Posterior vena cava (tissue), 2 donors: Measurements from ENCODE around the gene BRS3. TPM values are rescaled to one million over a fixed set of nuclear protein-coding genes. Genes with fewer than 3 reads are reported as not detected.

Experiments used
- DNase-seq: peaks from one replicate; pipeline ENCODE4 v3.0.0-alpha.2; 2020; ENCODE audit warnings: low spot score
- intact Hi-C, 2 donors: fragments of 100-400 bp; cut with DNase I; formaldehyde crosslinking; loops; one replicate each; pipeline versions ENCODE4 v1.14.1 to v1.14.2; 2022 to 2023
- total RNA-seq, 2 donors: library from RNA; stranded (reverse); fragmentation: NEBNext Ultra II Directional; extraction: Animal tissue kit (Norgen Biotek cat#: 25700); gene quantifications; one replicate each; pipeline ENCODE4 v1.2.1, GENCODE V29; 2021
- donor health status: DM: yes; HTN: yes; CAD: no.
- donor health status: DM: yes; HTN: yes; CAD: no.

The BRS3 gene
- total RNA-seq, 2 donors from 2014 or later, result not detected

- DNase-seq, result no peak
- intact Hi-C loops, result no loop called here
These were observed 959 bp downstream of the BRS3 start for GRCh38 chrX:136488706-136489105.

DNA sequence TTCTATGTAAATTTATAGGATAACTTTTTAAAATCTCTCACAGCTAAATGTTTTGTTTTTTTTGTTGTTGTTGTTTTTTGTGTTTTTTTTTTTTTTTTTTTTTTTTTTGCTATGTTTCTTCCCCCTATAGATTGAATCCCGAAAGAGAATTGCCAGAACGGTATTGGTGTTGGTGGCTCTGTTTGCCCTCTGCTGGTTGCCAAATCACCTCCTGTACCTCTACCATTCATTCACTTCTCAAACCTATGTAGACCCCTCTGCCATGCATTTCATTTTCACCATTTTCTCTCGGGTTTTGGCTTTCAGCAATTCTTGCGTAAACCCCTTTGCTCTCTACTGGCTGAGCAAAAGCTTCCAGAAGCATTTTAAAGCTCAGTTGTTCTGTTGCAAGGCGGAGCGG lies 4.1 kb downstream of the BRS3 start:
- intact Hi-C loops, result no loop called here
- no peak for DNase-seq

GRCh38 chrX:136493011-136493410 lies 5.3 kb downstream of the BRS3 start:
- intact Hi-C loops, result no loop called here

DNA sequence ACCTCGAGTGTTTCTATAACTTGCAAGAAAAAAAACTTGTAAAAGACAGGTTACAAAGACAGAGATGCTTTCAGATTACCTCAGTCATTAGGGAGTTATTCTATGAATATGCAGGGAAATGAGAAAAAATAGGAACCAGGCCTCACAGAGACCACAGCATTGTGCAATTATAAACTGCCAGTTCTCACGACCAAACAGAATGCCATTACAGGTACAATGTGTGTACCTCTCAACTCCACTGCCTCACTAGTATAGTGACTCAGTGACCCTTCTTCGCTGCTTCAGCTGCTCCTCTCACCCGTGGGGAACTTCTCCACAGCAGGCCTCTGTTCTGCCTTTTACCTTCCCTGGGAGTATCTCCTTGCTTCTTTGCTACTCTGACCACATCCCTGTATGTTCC lies 7.3 kb downstream of the BRS3 start:
- intact Hi-C loops, result no loop called here
- DNase-seq, result no peak

More at GRCh38 chrX:136493011-136493410, 5.3 kb downstream of the BRS3 start:
- no peak for DNase-seq

DNA sequence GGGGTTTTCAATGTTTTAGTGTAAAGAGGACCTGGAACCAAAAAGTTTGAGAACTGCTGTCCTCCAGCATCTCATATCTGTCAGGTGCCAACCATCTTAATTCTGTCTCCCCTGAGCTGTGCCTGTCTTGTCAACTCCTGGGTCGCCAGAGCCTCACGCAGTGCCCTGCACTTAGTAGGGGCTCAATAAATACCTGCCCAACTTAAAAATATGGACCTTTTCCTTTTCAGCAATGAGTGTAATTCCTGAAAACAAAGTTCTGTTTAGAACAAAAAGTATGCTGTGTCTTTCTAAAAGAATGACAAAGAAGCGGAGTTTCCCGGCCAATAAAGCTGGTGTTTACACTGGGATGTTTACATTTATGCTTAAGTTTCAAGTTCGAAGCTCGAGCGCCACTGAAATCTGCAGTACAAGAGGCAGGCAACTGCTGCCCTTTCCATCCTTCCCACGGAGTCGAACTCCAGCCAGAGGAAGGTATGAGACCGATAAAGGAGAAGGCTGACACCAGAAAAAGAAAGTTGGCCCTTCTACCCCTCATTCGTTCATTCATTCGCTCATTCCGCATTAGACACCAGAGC lies 8.5 kb downstream of the BRS3 start:
- intact Hi-C loops, result no loop called here
- DNase-seq, result no peak

GRCh38 chrX:136496764-136497555 lies 9.2 kb downstream of the BRS3 start:
- peak; percentile 95 for DNase-seq
- intact Hi-C loops, result no loop called here

- peak; percentile 80 for DNase-seq
- intact Hi-C loops, result no loop called here
These were observed 9.9 kb downstream of the BRS3 start, which contains the start of gene HTATSF1 for GRCh38 chrX:136497556-136498052. TSS of gene HTATSF1 (plus strand) at chrX:136497592. CDS start at chrX:136497685, 93 bp downstream.

- intact Hi-C loops, result no loop called here
- DNase-seq, result no peak
These were observed 31.3 kb downstream of the BRS3 start for GRCh38 chrX:136519069-136519468.

GRCh38 chrX:136523770-136524169 lies 36.0 kb downstream of the BRS3 start:
- intact Hi-C loops, result no loop called here
- no peak for DNase-seq

DNA sequence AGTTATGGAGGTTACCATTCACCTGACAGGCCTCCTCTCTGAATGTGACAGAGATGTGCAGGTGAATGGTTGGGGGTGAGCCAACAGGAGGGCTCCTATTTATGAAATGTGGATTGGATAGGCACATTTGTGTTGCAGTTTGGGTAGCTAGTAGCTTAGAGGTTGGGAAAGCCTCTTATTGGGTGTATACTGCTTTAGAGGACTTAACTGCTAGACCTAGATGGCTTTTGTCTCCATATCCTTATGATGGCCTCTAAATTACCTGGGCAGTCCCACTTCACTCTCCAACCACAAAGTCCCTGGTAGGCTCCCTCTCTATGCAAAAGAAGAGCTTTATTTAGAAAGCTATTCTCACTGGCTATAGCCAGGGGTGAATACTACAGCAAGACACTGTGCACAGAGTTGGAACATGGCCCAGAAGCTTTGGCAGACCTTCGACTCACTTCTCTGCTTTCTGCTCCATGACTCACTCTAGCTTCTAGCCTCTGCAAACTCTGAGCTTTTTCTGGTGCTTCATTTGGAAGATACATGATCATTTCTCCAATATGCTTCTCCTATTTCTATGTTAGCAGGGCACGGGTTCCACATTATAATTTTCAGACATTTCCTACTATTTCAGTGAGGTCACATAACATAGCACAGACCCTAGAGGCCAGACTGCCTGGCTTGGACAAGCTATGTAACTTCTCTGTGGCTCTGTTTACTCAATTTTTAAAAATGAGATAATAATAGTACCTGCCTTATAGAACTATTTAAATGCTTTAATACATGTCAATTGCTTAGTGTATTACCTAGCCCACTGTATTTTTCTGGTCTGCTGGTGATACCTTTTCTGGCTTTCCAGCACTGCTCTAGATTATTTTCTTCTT lies 38.2 kb downstream of the BRS3 start:
- intact Hi-C loops, result no loop called here
- DNase-seq, result peak; percentile 88

GRCh38 chrX:136528645-136529315 lies 41.0 kb downstream of the BRS3 start:
- DNase-seq, result no peak
- intact Hi-C loops, result loop anchor here in 1 of 2 donors (1.0 kb wide), 1 partner anchor 30 kb away; no protein-coding TSS in a partner anchor

- intact Hi-C loops, result loop anchor here in 1 of 2 donors (1.0 kb wide), 1 partner anchor 29 kb away; no protein-coding TSS in a partner anchor
- DNase-seq, result no peak
These were observed 42.0 kb downstream of the BRS3 start for GRCh38 chrX:136529795-136530194.

- DNase-seq, result no peak
- intact Hi-C loops, result no loop called here
These were observed 44.2 kb downstream of the BRS3 start, which contains the start of gene VGLL1 for GRCh38 chrX:136531951-136532350. TSS of gene VGLL1 (plus strand) at chrX:136532215. CDS start at chrX:136536021, 3,806 bp downstream.

DNA sequence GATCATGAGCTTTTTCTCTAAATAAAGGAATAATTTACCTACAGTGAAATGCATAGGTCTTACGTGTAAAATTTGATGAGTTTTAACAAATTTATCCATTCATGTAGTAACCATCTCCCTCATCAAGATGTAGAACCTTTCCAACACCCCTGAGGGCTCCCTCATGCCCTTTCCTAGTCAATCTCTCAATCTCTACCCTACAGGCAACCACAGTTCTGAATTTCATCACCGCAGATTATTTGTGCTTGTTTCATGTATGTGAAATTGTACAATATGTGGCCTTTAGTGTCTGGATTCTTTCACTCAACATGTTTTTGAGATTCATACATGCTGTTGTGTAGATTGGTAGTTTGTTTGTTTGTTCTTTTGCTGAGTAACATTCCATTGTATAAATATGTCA lies 46.4 kb downstream of the BRS3 start:
- no peak for DNase-seq
- intact Hi-C loops, result no loop called here

DNA sequence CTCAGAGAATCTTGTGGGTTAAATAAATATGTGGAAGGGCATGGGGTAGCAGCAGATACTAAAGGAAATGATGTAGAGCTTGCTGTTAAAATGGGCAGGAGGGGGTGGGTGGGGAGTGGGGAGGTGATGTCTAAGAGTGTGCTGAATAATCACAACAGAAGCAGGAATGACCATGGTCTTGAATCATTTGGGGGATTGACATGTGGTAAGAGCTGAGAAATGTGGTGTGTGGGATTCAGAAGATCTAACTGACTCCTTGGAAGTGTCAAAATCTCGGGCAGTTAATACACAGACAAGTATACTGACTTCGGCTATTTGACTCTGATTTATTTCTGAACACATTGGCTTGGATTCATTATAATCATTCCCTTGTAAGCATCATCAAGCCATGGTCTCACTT lies 51.1 kb downstream of the BRS3 start:
- intact Hi-C loops, result no loop called here
- no peak for DNase-seq

DNA sequence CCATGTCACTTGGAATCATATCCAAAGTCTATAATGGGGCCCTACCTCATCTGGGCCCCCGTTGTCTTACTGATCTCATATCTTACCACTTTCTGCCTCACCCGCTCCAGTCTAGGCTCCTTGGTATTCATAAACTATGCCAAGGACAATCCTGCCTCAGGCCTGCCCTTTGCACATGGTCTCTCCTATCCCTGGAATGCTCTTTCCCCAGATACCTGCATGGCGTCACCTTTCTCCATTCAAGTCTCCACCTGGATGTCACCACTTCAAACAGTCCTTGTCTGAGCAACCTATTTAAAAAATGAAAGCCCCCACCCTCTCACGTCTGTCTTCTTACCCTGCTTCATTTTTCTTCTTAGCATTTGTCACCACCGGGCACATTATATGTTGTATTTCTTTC lies 52.5 kb downstream of the BRS3 start:
- DNase-seq, result no peak
- intact Hi-C loops, result no loop called here

GRCh38 chrX:136541294-136541693 lies 53.5 kb downstream of the BRS3 start:
- no peak for DNase-seq
- intact Hi-C loops, result no loop called here

DNA sequence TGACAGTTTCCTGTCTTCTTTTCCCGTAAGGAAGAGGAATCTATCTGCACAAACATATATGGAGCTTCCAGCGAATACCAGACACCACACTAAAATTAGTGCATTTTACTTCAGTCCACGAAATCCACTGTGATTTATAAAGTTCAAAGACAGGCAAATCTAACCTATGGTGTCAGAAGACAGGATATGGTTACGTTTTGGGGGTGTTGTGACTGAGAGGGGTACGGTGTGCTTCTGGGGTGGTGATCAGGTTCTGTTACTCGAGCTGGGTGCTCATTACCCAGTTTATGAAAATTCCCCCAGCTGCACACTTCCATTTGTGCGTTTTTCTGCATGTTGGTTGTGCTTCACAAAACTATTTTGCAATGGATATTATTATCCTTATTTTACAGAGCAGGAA lies 54.5 kb downstream of the BRS3 start:
- DNase-seq, result no peak
- intact Hi-C loops, result no loop called here
